ENCODE results near the gene TNS1. TPM values are rescaled to one million over a fixed set of nuclear protein-coding genes. Genes with fewer than 3 reads are reported as not detected.

Gene TNS1
- total RNA-seq, 1 donor from 2014 or later, result 219 TPM

DNA sequence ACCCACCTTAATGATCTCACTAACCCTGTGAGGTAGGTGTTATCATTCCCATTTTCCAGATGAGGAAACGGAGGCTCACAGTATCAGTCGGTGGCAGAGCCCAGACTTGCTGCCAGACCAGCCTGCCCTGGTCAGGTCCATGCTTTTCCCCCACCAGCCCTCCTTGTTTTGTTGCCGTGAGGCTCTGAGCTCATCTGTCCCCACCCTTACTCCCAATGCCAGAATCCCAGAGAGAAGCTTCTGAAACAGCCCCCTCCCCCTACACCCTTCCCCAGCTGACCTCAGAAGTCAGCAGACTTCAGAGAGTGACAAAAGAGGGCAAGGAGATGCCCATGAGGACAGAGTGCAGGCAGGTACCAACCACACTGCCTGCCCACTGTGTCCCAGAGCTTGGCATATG is 20.8 kb upstream of the TNS1 start:
- no peak for FAIRE-seq

DNA sequence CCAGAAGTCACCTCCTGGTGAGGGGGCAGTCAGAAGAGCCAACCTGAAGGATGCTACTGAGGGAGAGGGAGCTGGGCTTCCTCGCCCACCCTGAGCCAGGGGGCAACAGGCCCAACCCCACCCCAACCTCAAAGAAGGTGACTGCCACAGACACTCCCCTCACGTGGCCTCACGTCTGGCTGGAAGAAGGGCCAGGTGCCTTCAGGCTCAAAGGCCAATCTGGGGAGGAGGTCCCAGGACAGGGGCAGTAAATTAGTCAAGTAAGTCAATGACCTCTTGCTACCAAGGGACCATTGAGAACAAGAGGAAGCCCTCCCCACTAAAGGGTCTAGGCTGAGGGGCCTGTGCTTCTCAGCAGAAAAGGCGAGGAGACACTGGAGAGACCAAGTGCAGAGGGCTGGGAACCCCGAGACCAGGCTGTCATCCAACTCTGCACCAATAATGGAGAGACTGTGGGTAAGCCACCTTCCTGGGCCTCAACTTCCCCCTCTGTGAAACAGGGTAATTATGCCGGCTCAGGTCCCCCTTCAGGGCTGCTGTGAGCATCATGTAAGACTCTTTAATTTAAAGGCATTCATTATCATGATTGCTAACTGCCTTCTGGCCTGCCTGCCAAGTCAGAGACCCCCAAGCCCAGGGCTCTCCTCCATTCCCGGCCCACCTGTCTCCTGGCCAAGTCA is 20.2 kb upstream of the TNS1 start:
- H3K27me3 ChIP-seq (ENCODE audit: insufficient read depth, low read length), result no peaks in the 10 kb centered on the region
- H3K27ac ChIP-seq (ENCODE audit: low read depth, low read length), result no peak overlapping the region
- Mint-ChIP-seq H3K36me3 (ENCODE audit: low read depth, unreplicated experiment) (peaks cover 5% of the 10 kb centered on the region), H3K27me3 (ENCODE audit: low read depth, unreplicated experiment) (peaks cover 49% of the 10 kb centered on the region), H3K4me3 (ENCODE audit: unreplicated experiment) (no peak overlapping the region), H3K9me3 (ENCODE audit: unreplicated experiment) (no peaks in the 10 kb centered on the region), H3K27ac (ENCODE audit: unreplicated experiment) (no peak overlapping the region), H3K4me1 (ENCODE audit: low read depth, unreplicated experiment) (peaks cover 11% of the 10 kb centered on the region)
- DNase-seq (ENCODE audit: low read depth) (no peak), FAIRE-seq (no peak)
- no peak overlapping the region for H3K9ac ChIP-seq (ENCODE audit: low read length)
- TF ChIP-seq, protein P1, sequence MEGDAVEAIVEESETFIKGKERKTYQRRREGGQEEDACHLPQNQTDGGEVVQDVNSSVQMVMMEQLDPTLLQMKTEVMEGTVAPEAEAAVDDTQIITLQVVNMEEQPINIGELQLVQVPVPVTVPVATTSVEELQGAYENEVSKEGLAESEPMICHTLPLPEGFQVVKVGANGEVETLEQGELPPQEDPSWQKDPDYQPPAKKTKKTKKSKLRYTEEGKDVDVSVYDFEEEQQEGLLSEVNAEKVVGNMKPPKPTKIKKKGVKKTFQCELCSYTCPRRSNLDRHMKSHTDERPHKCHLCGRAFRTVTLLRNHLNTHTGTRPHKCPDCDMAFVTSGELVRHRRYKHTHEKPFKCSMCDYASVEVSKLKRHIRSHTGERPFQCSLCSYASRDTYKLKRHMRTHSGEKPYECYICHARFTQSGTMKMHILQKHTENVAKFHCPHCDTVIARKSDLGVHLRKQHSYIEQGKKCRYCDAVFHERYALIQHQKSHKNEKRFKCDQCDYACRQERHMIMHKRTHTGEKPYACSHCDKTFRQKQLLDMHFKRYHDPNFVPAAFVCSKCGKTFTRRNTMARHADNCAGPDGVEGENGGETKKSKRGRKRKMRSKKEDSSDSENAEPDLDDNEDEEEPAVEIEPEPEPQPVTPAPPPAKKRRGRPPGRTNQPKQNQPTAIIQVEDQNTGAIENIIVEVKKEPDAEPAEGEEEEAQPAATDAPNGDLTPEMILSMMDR (IDR thresholded peaks at IDR 0.05; ENCODE audit: insufficient read depth, low read depth, low read length), result no peak
- no peak for TF ChIP-seq EZH2 (IDR thresholded peaks at IDR 0.05; ENCODE audit: insufficient read depth, low read length)
- H3K4me3 ChIP-seq (ENCODE audit: insufficient read depth, low read depth, low read length), result no peak overlapping the region
- H2AFZ ChIP-seq (ENCODE audit: low read depth, low read length), result no peak overlapping the region
- no peaks in the 10 kb centered on the region for H3K36me3 ChIP-seq (ENCODE audit: insufficient read depth, low read length)
- H3K4me2 ChIP-seq (ENCODE audit: low read length), result no peak overlapping the region
- no peaks in the 10 kb centered on the region for H4K20me1 ChIP-seq (ENCODE audit: insufficient read depth, low read length)
- H3K79me2 ChIP-seq (ENCODE audit: insufficient read depth, low read length), result no peaks in the 10 kb centered on the region
- H3K4me1 ChIP-seq (ENCODE audit: insufficient read depth, low read length), result no peaks in the 10 kb centered on the region
- H3K9me3 ChIP-seq (ENCODE audit: insufficient read depth, low read depth, low read length), result no peaks in the 10 kb centered on the region

More for the DNA sequence above, 20.8 kb upstream of the TNS1 start:
- Histone ChIP-seq H4K20me1 (ENCODE audit: insufficient read depth, low read length) (no peaks in the 10 kb centered on the region), H3K9ac (ENCODE audit: low read length) (no peak overlapping the region), H3K36me3 (ENCODE audit: insufficient read depth, low read length) (no peaks in the 10 kb centered on the region), H3K27ac (ENCODE audit: low read depth, low read length) (no peak overlapping the region), H3K4me1 (ENCODE audit: insufficient read depth, low read length) (no peaks in the 10 kb centered on the region), H3K79me2 (ENCODE audit: insufficient read depth, low read length) (no peaks in the 10 kb centered on the region), H3K4me3 (ENCODE audit: insufficient read depth, low read depth, low read length) (no peak overlapping the region), H2AFZ (ENCODE audit: low read depth, low read length) (no peak overlapping the region), H3K27me3 (ENCODE audit: insufficient read depth, low read length) (no peaks in the 10 kb centered on the region), H3K9me3 (ENCODE audit: insufficient read depth, low read depth, low read length) (no peaks in the 10 kb centered on the region), H3K4me2 (ENCODE audit: low read length) (no peak overlapping the region)
- Mint-ChIP-seq H3K36me3 (ENCODE audit: low read depth, unreplicated experiment) (peaks cover 5% of the 10 kb centered on the region), H3K27me3 (ENCODE audit: low read depth, unreplicated experiment) (peaks cover 48% of the 10 kb centered on the region), H3K9me3 (ENCODE audit: unreplicated experiment) (no peaks in the 10 kb centered on the region), H3K4me3 (ENCODE audit: unreplicated experiment) (no peak overlapping the region), H3K27ac (ENCODE audit: unreplicated experiment) (no peak overlapping the region), H3K4me1 (ENCODE audit: low read depth, unreplicated experiment) (peaks cover 7% of the 10 kb centered on the region)
- TF ChIP-seq EZH2 (IDR thresholded peaks at IDR 0.05; ENCODE audit: insufficient read depth, low read length), result no peak
- TF ChIP-seq, protein P1 (IDR thresholded peaks at IDR 0.05; ENCODE audit: insufficient read depth, low read depth, low read length), result no peak
- DNase-seq (ENCODE audit: low read depth), result no peak

DNA sequence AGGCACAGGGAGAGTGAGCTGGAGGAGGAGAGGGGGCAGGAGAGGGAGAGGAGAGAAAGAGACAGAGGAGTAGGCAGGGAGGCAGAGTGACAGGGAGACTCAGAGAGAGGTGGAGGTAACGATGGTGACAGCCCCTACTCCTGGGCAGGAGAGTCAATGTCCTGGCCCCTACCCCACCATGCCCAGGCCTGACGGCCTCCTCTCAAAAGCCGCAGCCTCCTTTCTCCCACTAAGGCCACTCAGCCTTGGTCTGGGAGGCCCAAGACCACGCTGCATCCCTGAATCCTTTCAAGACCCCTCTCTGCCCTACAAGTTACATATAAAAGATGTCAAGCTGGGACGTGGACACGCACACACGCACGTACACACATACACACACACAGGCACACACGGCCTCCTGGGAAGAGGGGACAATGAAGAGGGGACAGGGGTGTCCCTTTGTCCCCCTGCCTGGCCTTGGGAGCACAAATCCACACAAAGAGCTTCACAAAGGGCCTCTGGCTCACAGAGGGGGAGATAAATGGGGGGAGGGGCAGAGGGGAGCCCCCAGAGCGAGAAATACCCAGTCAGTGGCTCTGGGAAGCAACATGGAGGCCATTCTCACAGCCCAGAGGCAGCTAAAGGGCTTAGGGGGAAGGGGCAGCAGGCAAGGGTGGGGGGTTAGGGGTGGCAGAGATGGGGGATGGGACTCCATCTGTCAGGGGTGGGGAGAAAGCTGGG is 19.5 kb upstream of the TNS1 start:
- Histone ChIP-seq H2AFZ (ENCODE audit: low read depth, low read length) (no peak overlapping the region), H3K4me2 (ENCODE audit: low read length) (no peak overlapping the region), H4K20me1 (ENCODE audit: insufficient read depth, low read length) (no peaks in the 10 kb centered on the region), H3K4me3 (ENCODE audit: insufficient read depth, low read depth, low read length) (no peak overlapping the region), H3K9ac (ENCODE audit: low read length) (no peak overlapping the region), H3K79me2 (ENCODE audit: insufficient read depth, low read length) (no peaks in the 10 kb centered on the region), H3K27ac (ENCODE audit: low read depth, low read length) (no peak overlapping the region), H3K4me1 (ENCODE audit: insufficient read depth, low read length) (no peaks in the 10 kb centered on the region), H3K27me3 (ENCODE audit: insufficient read depth, low read length) (no peaks in the 10 kb centered on the region), H3K9me3 (ENCODE audit: insufficient read depth, low read depth, low read length) (no peaks in the 10 kb centered on the region), H3K36me3 (ENCODE audit: insufficient read depth, low read length) (no peaks in the 10 kb centered on the region)
- H3K27me3 Mint-ChIP-seq (ENCODE audit: low read depth, unreplicated experiment), result peaks cover 50% of the 10 kb centered on the region
- no peak for DNase-seq (ENCODE audit: low read depth)
- TF ChIP-seq, protein P1 (IDR thresholded peaks at IDR 0.05; ENCODE audit: insufficient read depth, low read depth, low read length), result no peak
- no peak for TF ChIP-seq EZH2 (IDR thresholded peaks at IDR 0.05; ENCODE audit: insufficient read depth, low read length)
- peaks cover 17% of the 10 kb centered on the region for H3K4me1 Mint-ChIP-seq (ENCODE audit: low read depth, unreplicated experiment)
- H3K9me3 Mint-ChIP-seq (ENCODE audit: unreplicated experiment), result no peaks in the 10 kb centered on the region
- peaks cover 3% of the 10 kb centered on the region for H3K36me3 Mint-ChIP-seq (ENCODE audit: low read depth, unreplicated experiment)
- H3K4me3 Mint-ChIP-seq (ENCODE audit: unreplicated experiment), result no peak overlapping the region
- no peak overlapping the region for H3K27ac Mint-ChIP-seq (ENCODE audit: unreplicated experiment)
- FAIRE-seq, result no peak
